PFSK-1 (cell line): Measurements from ENCODE around the gene RTP2.

Experiments used
- FOXP2 ChIP-seq: optimal IDR thresholded peaks from 2 replicates; pipeline ENCODE3; 2011; ENCODE audit warnings: borderline replicate concordance, control low read depth, inconsistent platforms; ENCODE audit not compliant: insufficient read depth; ENCODE audit errors: extremely low read length, extremely low read depth
- POLR2AphosphoS5 ChIP-seq: IDR thresholded peaks from 2 replicates; pipeline ENCODE4 v1.6.1; 2012; ENCODE audit warnings: low read depth, mild to moderate bottlenecking, control low read depth, low read length, moderate library complexity
- REST ChIP-seq, 2 experiments: IDR thresholded peaks; 2 replicates each; pipeline versions ENCODE4 v1.6.1 to v1.8.0; 2011 to 2012; ENCODE audit warnings: low read depth in 2 of 2, low read length in 2 of 2, control low read depth in 1 of 2, inconsistent platforms in 1 of 2, mild to moderate bottlenecking in 1 of 2, moderate library complexity in 1 of 2; ENCODE audit not compliant: insufficient read depth in 1 of 2
- SIN3A ChIP-seq: IDR thresholded peaks from 2 replicates; pipeline ENCODE4 v1.6.1; 2012; ENCODE audit warnings: mild to moderate bottlenecking, low read length, moderate library complexity, borderline replicate concordance; ENCODE audit not compliant: insufficient read depth
- TAF1 ChIP-seq: IDR thresholded peaks from 2 replicates; pipeline ENCODE4 v1.6.1; 2012; ENCODE audit warnings: low read length, control low read depth, borderline replicate concordance; ENCODE audit not compliant: insufficient read depth

RTP2 gene

GRCh38 chr3:187737368-187738070 is 35.2 kb upstream of the RTP2 start:
- TF ChIP-seq REST (IDR thresholded peaks at IDR 0.05; ENCODE audit: insufficient read depth in 1 of 2, low read depth in 2 of 2, low read length in 2 of 2) (no peak), TAF1 (no peak), FOXP2 (no peak), SIN3A (no peak), POLR2AphosphoS5 (no peak)

- no peak for TF ChIP-seq FOXP2
- TF ChIP-seq TAF1, result no peak
- TF ChIP-seq REST (IDR thresholded peaks at IDR 0.05; ENCODE audit: insufficient read depth in 1 of 2, low read depth in 2 of 2, low read length in 2 of 2), result no peak
- TF ChIP-seq POLR2AphosphoS5, result no peak
- TF ChIP-seq SIN3A, result no peak
Observed at GRCh38 chr3:187737006-187737367, 34.6 kb upstream of the RTP2 start.

- TF ChIP-seq REST (IDR thresholded peaks at IDR 0.05; ENCODE audit: insufficient read depth in 1 of 2, low read depth in 2 of 2, low read length in 2 of 2) (no peak), FOXP2 (no peak), SIN3A (no peak), TAF1 (no peak), POLR2AphosphoS5 (no peak)
Observed at GRCh38 chr3:187736418-187736871, 34.1 kb upstream of the RTP2 start.

DNA sequence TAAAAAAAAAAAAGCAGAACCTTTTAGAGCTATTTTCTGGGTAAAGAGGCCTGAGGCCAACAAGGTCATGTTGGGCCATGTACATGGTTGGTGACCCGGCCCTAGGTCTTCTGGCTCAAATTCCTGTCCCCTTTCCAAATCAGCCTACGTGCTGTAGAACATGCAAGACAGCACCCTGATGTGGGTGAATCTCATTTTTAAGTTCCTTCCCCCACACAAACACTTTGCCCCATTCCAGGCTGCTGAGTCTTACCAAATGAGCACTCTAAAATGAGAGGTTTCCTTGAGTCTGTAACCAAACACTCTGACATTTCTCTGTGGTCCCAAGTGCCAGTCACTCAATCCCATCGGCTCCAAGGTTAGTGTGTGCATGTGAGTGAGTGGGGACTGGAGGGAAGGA is 33.5 kb upstream of the RTP2 start:
- TF ChIP-seq SIN3A (no peak), REST (IDR thresholded peaks at IDR 0.05; ENCODE audit: insufficient read depth in 1 of 2, low read depth in 2 of 2, low read length in 2 of 2) (no peak), FOXP2 (no peak), TAF1 (no peak), POLR2AphosphoS5 (no peak)
